Ishikawa (cell line): ENCODE data around the gene FAM229B.

Source experiments
- CEBPB ChIP-seq: IDR thresholded peaks from 2 replicates; pipeline ENCODE4 v1.6.1; 2012
- CREB1 ChIP-seq: IDR thresholded peaks from 2 replicates; pipeline ENCODE4 v1.6.1; 2012; ENCODE audit warnings: low read depth
- EGR1 ChIP-seq: IDR thresholded peaks from 2 replicates; pipeline ENCODE4 v1.6.1; 2012
- EP300 ChIP-seq: IDR thresholded peaks from 2 replicates; pipeline ENCODE4 v1.6.1; 2012; ENCODE audit warnings: borderline replicate concordance
- FOXM1 ChIP-seq: IDR thresholded peaks from 2 replicates; pipeline ENCODE4 v1.6.1; 2012; ENCODE audit warnings: low read depth, borderline replicate concordance
- MAX ChIP-seq: IDR thresholded peaks from 2 replicates; pipeline ENCODE4 v1.6.1; 2012
- NFIC ChIP-seq: IDR thresholded peaks from 2 replicates; pipeline ENCODE4 v1.6.1; 2012
- RAD21 ChIP-seq: IDR thresholded peaks from 2 replicates; pipeline ENCODE4 v1.6.1; 2012; ENCODE audit warnings: low read depth
- REST ChIP-seq: IDR thresholded peaks from 2 replicates; pipeline ENCODE4 v1.6.1; 2012; ENCODE audit warnings: low read depth, mild to moderate bottlenecking
- TAF1 ChIP-seq: IDR thresholded peaks from 2 replicates; pipeline ENCODE4 v1.6.1; 2012; ENCODE audit warnings: low read depth, mild to moderate bottlenecking
- TCF12 ChIP-seq: IDR thresholded peaks from 2 replicates; pipeline ENCODE4 v1.6.1; 2012; ENCODE audit warnings: low read depth
- TEAD4 ChIP-seq: IDR thresholded peaks from 2 replicates; pipeline ENCODE4 v1.6.1; 2012
- YY1 ChIP-seq: IDR thresholded peaks from 2 replicates; pipeline ENCODE4 v1.6.1; 2012; ENCODE audit warnings: low read depth
- ZBTB7A ChIP-seq: IDR thresholded peaks from 2 replicates; pipeline ENCODE4 v1.6.1; 2012; ENCODE audit warnings: low read depth
- TF ChIP-seq, protein P1 (sequence below): IDR thresholded peaks from 2 replicates; pipeline ENCODE4 v1.6.1; 2012

Gene FAM229B

GRCh38 chr6:112128208-112128607 lies 40.8 kb downstream of the FAM229B start:
- no peak for TF ChIP-seq NFIC
- TF ChIP-seq TCF12, result no peak
- TF ChIP-seq TEAD4, result no peak
- TF ChIP-seq EP300, result no peak
- no peak for TF ChIP-seq MAX
- no peak for TF ChIP-seq YY1
- no peak for TF ChIP-seq EGR1
- no peak for TF ChIP-seq FOXM1
- TF ChIP-seq TAF1, result no peak
- no peak for TF ChIP-seq ZBTB7A
- no peak for TF ChIP-seq REST
- TF ChIP-seq RAD21, result no peak

- TF ChIP-seq EP300 (no peak), MAX (no peak), FOXM1 (no peak), NFIC (no peak), TEAD4 (no peak)
- TF ChIP-seq, protein P1, sequence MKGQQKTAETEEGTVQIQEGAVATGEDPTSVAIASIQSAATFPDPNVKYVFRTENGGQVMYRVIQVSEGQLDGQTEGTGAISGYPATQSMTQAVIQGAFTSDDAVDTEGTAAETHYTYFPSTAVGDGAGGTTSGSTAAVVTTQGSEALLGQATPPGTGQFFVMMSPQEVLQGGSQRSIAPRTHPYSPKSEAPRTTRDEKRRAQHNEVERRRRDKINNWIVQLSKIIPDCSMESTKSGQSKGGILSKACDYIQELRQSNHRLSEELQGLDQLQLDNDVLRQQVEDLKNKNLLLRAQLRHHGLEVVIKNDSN, result no peak
Measured at GRCh38 chr6:112130878-112131277, 43.5 kb downstream of the FAM229B start.

GRCh38 chr6:112139052-112139451 lies 51.7 kb downstream of the FAM229B start:
- TF ChIP-seq CEBPB (no peak), NFIC (no peak), TCF12 (no peak), ZBTB7A (no peak), FOXM1 (no peak), MAX (no peak), RAD21 (no peak), TAF1 (no peak), REST (no peak), EP300 (no peak)
- TF ChIP-seq, protein P1, result no peak

DNA sequence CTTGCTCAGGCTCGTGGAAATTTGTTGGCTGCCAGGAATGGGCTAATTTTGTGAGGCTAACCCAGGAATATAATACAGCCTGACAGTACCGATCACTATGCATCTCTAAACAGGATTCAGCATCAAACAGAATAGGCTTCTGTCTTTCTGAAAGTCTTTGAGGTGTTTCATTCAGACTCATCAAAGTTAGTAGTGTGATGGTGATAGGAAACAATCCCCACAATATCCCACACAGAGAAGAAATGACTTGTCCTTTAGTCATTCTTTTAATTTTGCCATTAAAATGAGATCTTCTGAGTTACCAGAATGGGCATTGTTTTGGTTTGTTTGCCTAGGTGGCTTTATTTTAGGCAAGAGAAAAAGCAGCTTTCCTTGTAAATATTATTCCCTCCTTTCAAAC lies 54.3 kb downstream of the FAM229B start:
- TF ChIP-seq EP300, result no peak
- TF ChIP-seq TCF12, result no peak
- no peak for TF ChIP-seq MAX
- TF ChIP-seq RAD21, result no peak
- TF ChIP-seq REST, result no peak
- no peak for TF ChIP-seq CREB1
- TF ChIP-seq NFIC, result no peak
- TF ChIP-seq, protein P1, result no peak
- no peak for TF ChIP-seq CEBPB
- TF ChIP-seq YY1, result no peak
- TF ChIP-seq TEAD4, result no peak
- no peak for TF ChIP-seq TAF1
- TF ChIP-seq EGR1, result no peak
- TF ChIP-seq ZBTB7A, result no peak
- TF ChIP-seq FOXM1, result no peak
